ENCODE measurements around the gene LRRIQ1.

Gene LRRIQ1

GRCh38 chr12:85225501-85225900 lies 189.3 kb downstream of the LRRIQ1 start:
- DNase-seq, result no peak

- DNase-seq, result no peak
These were observed 201.2 kb downstream of the LRRIQ1 start for GRCh38 chr12:85237327-85237726.

GRCh38 chr12:85244561-85244960 lies 208.4 kb downstream of the LRRIQ1 start:
- DNase-seq, result no peak

- no peak for DNase-seq
These were observed 217.7 kb downstream of the LRRIQ1 start for GRCh38 chr12:85253853-85254252.

- DNase-seq, result no peak
These were observed 221.5 kb downstream of the LRRIQ1 start for GRCh38 chr12:85257671-85258070.

- DNase-seq, result no peak
These were observed 224.3 kb downstream of the LRRIQ1 start for GRCh38 chr12:85260447-85260846.

- DNase-seq, result no peak
These were observed 224.7 kb downstream of the LRRIQ1 start for GRCh38 chr12:85260896-85261295.

GRCh38 chr12:85266356-85266755 lies 230.2 kb downstream of the LRRIQ1 start:
- DNase-seq, result no peak

- no peak for DNase-seq
These were observed 237.5 kb downstream of the LRRIQ1 start for GRCh38 chr12:85273381-85274314.

GRCh38 chr12:85274315-85274651 lies 238.1 kb downstream of the LRRIQ1 start:
- DNase-seq, result no peak

- DNase-seq, result no peak
These were observed 239.2 kb downstream of the LRRIQ1 start for GRCh38 chr12:85275374-85275773.

- no peak for DNase-seq
These were observed 241.0 kb downstream of the LRRIQ1 start for GRCh38 chr12:85277191-85277590.

- DNase-seq, result no peak
These were observed 241.9 kb downstream of the LRRIQ1 start for GRCh38 chr12:85277900-85278597.

GRCh38 chr12:85278598-85279448 lies 242.7 kb downstream of the LRRIQ1 start:
- DNase-seq, result no peak

- DNase-seq, result no peak
These were observed 243.5 kb downstream of the LRRIQ1 start for GRCh38 chr12:85279449-85280164.

GRCh38 chr12:85280165-85280983 lies 244.2 kb downstream of the LRRIQ1 start, which contains the start of gene ALX1:
ALX1 (plus strand) TSS chr12:85280220; CDS start chr12:85280262, 42 bp downstream.
- DNase-seq, result no peak

GRCh38 chr12:85280984-85281630 lies 245.0 kb downstream of the LRRIQ1 start:
- DNase-seq, result no peak

GRCh38 chr12:85281636-85282312 lies 245.6 kb downstream of the LRRIQ1 start:
- no peak for DNase-seq

- DNase-seq, result no peak
These were observed 247.4 kb downstream of the LRRIQ1 start for GRCh38 chr12:85283560-85283959.
